IMR-90 (cell line): Measurements from ENCODE around the gene DUT. TPM values are rescaled to one million over a fixed set of nuclear protein-coding genes. Genes with fewer than 3 reads are reported as not detected.

Experiments used
- ATAC-seq: fragments of 200-7000 bp; cut with Tn5 transposase; 2 replicates; pipeline ENCODE4 v1.9.1; 2020; ENCODE audit warnings: low read depth, mild to moderate bottlenecking, moderate library complexity
- BruUV-seq: library from RNA; stranded (reverse); fragments of 400-500 nt; replicated peaks from 2 replicates; lab custom pipeline; 2021; lab: Mats Ljungman, UMichigan
- CTCF ChIA-PET: fragments of 300-600 bp; formaldehyde crosslinking; extraction: SDS; loops from one replicate; lab custom pipeline; 2021; ENCODE audit warnings: antibody characterized with exemption; lab: Yijun Ruan, JAX
- POLR2A ChIA-PET: fragments of 300-600 bp; sonication (Branson Sonifier 250); formaldehyde crosslinking; loops from one replicate; lab custom pipeline; 2022; ENCODE audit warnings: antibody characterized with exemption; ENCODE audit not compliant: unreplicated experiment; lab: Charles Lee
- DNase-seq: peaks from one replicate; pipeline ENCODE4 v3.0.0; 2013
- H2AFZ ChIP-seq: replicated peaks from 2 replicates; pipeline ENCODE3; 2013; ENCODE audit warnings: low read length, mild to moderate bottlenecking; ENCODE audit not compliant: poor library complexity
- H2AK5ac ChIP-seq: 2 replicates; pipeline ENCODE4 v1.6.1; 2013; ENCODE audit warnings: low read depth, low read length, inconsistent platforms
- H2AK9ac ChIP-seq: replicated peaks from 2 replicates; pipeline ENCODE3; 2013; ENCODE audit warnings: mild to moderate bottlenecking, low read depth, low read length, moderate library complexity; ENCODE audit not compliant: poor library complexity
- H2BK120ac ChIP-seq: 2 replicates; pipeline ENCODE4 v1.6.1; 2013; ENCODE audit warnings: low read depth, low read length, inconsistent platforms
- H2BK15ac ChIP-seq: 3 replicates; pipeline ENCODE4 v1.6.1; 2013; ENCODE audit warnings: low read depth, low read length, inconsistent platforms
- H2BK20ac ChIP-seq: 2 replicates; pipeline ENCODE4 v1.6.1; 2013; ENCODE audit warnings: low read depth, mild to moderate bottlenecking, inconsistent platforms, low read length, moderate library complexity
- H2BK5ac ChIP-seq: 2 replicates; pipeline ENCODE4 v1.6.1; 2013; ENCODE audit warnings: mild to moderate bottlenecking, low read depth, low read length, inconsistent platforms; ENCODE audit not compliant: poor library complexity, severe bottlenecking
- H3K14ac ChIP-seq: replicated peaks from 2 replicates; pipeline ENCODE4 v1.6.1; 2013; ENCODE audit warnings: low read depth, low read length, inconsistent platforms
- H3K18ac ChIP-seq: 2 replicates; pipeline ENCODE4 v1.6.1; 2013; ENCODE audit warnings: low read depth, low read length, control low read depth
- H3K23ac ChIP-seq: 2 replicates; pipeline ENCODE4 v1.6.1; 2013; ENCODE audit warnings: low read depth, low read length, inconsistent platforms
- H3K27ac ChIP-seq: 2 replicates; pipeline ENCODE4 v1.5.1; 2013; ENCODE audit warnings: mild to moderate bottlenecking, control low read depth, low read length; ENCODE audit not compliant: insufficient read depth
- H3K27me3 ChIP-seq: 2 replicates; pipeline ENCODE4 v1.6.1; 2013; ENCODE audit warnings: low read length; ENCODE audit not compliant: control insufficient read depth, insufficient read depth
- H3K36me3 ChIP-seq: 2 replicates; pipeline ENCODE4 v1.6.1; 2013; ENCODE audit warnings: low read length, mixed read lengths; ENCODE audit not compliant: control insufficient read depth, insufficient read depth
- H3K4ac ChIP-seq: 2 replicates; pipeline ENCODE4 v1.6.1; 2013; ENCODE audit warnings: low read depth, low read length, inconsistent platforms
- H3K4me1 ChIP-seq: 2 replicates; pipeline ENCODE4 v1.6.1; 2013; ENCODE audit warnings: low read length, mixed read lengths; ENCODE audit not compliant: control insufficient read depth, insufficient read depth
- H3K4me2 ChIP-seq: 2 replicates; pipeline ENCODE4 v1.6.1; 2013; ENCODE audit warnings: low read depth, mild to moderate bottlenecking, control low read depth, low read length, moderate library complexity
- H3K4me3 ChIP-seq: 2 replicates; pipeline ENCODE4 v1.5.1; 2013; ENCODE audit warnings: low read depth, mild to moderate bottlenecking, control low read depth, low read length, moderate library complexity; ENCODE audit not compliant: insufficient read depth
- H3K56ac ChIP-seq: 2 replicates; pipeline ENCODE4 v1.6.1; 2013; ENCODE audit warnings: low read length, inconsistent platforms; ENCODE audit not compliant: insufficient read depth; ENCODE audit errors: extremely low read depth
- H3K79me1 ChIP-seq, 2 experiments: 2 replicates each; pipeline ENCODE4 v1.6.1; 2013; ENCODE audit warnings: low read length in 2 of 2, inconsistent platforms in 1 of 2, low read depth in 1 of 2
- H3K9ac ChIP-seq: 2 replicates; pipeline ENCODE4 v1.6.1; 2013; ENCODE audit warnings: low read depth, low read length, control low read depth
- H3K9me1 ChIP-seq: 2 replicates; pipeline ENCODE4 v1.6.1; 2013; ENCODE audit warnings: low read length, inconsistent platforms; ENCODE audit not compliant: insufficient read depth
- H3K9me3 ChIP-seq: 2 replicates; pipeline ENCODE4 v1.6.1; 2013; ENCODE audit warnings: low read length; ENCODE audit not compliant: control insufficient read depth, insufficient read depth
- H4K20me1 ChIP-seq: 2 replicates; pipeline ENCODE4 v1.6.1; 2013; ENCODE audit warnings: low read length, inconsistent platforms; ENCODE audit not compliant: insufficient read depth
- H4K5ac ChIP-seq: 2 replicates; pipeline ENCODE4 v1.6.1; 2013; ENCODE audit warnings: mild to moderate bottlenecking, low read depth, low read length, control low read depth
- H4K8ac ChIP-seq, 2 experiments: 2 replicates each; pipeline ENCODE4 v1.6.1; 2013; ENCODE audit warnings: low read depth in 2 of 2, low read length in 2 of 2, control low read depth in 1 of 2, inconsistent platforms in 1 of 2
- H4K91ac ChIP-seq: 2 replicates; pipeline ENCODE4 v1.6.1; 2013; ENCODE audit warnings: low read depth, low read length, inconsistent platforms; ENCODE audit not compliant: insufficient read depth
- BHLHE40 ChIP-seq: fragments of 150-350 bp; IDR thresholded peaks from 2 replicates; pipeline ENCODE4 v1.6.1; 2016; ENCODE audit warnings: mild to moderate bottlenecking, low read depth, low read length
- CEBPB ChIP-seq: IDR thresholded peaks from 2 replicates; pipeline ENCODE4 v1.6.1; 2012; ENCODE audit warnings: low read depth, low read length, improper control_type of control experiment
- CHD1 ChIP-seq: IDR thresholded peaks from 2 replicates; pipeline ENCODE4 v1.6.1; 2012; ENCODE audit warnings: low read depth, low read length, improper control_type of control experiment
- ELK1 ChIP-seq: fragments of 150-350 bp; IDR thresholded peaks from 2 replicates; pipeline ENCODE4 v1.6.1; 2016; ENCODE audit warnings: low read depth, mild to moderate bottlenecking, low read length, moderate library complexity, borderline replicate concordance
- FOS ChIP-seq: fragments of 150-350 bp; IDR thresholded peaks from 2 replicates; pipeline ENCODE4 v1.6.1; 2016; ENCODE audit warnings: low read depth, low read length
- MAFK ChIP-seq: IDR thresholded peaks from 2 replicates; pipeline ENCODE4 v1.6.1; 2012; ENCODE audit warnings: low read depth, low read length, improper control_type of control experiment
- MAZ ChIP-seq: IDR thresholded peaks from 2 replicates; pipeline ENCODE4 v1.6.1; 2012; ENCODE audit warnings: low read depth, mild to moderate bottlenecking, low read length, improper control_type of control experiment, moderate library complexity, borderline replicate concordance
- MXI1 ChIP-seq: IDR thresholded peaks from 2 replicates; pipeline ENCODE4 v1.6.1; 2012; ENCODE audit warnings: low read depth, mild to moderate bottlenecking, low read length, moderate library complexity, borderline replicate concordance
- NFE2L2 ChIP-seq: fragments of 150-350 bp; IDR thresholded peaks from 2 replicates; pipeline ENCODE4 v1.6.1; 2016; ENCODE audit warnings: low read depth, mild to moderate bottlenecking, low read length
- POLR2A ChIP-seq: IDR thresholded peaks from 2 replicates; pipeline ENCODE4 v1.6.1; 2012; ENCODE audit warnings: mild to moderate bottlenecking, low read depth, low read length
- RAD21 ChIP-seq: IDR thresholded peaks from 2 replicates; pipeline ENCODE4 v1.6.1; 2012; ENCODE audit warnings: low read length, improper control_type of control experiment
- RCOR1 ChIP-seq: IDR thresholded peaks from 2 replicates; pipeline ENCODE4 v1.6.1; 2012; ENCODE audit warnings: mild to moderate bottlenecking, low read length, improper control_type of control experiment; ENCODE audit not compliant: insufficient replicate concordance
- RFX5 ChIP-seq: IDR thresholded peaks from 2 replicates; pipeline ENCODE4 v1.8.0; 2012; ENCODE audit warnings: low read depth, mild to moderate bottlenecking, low read length, moderate library complexity
- SMC3 ChIP-seq: fragments of 150-350 bp; IDR thresholded peaks from 2 replicates; pipeline ENCODE4 v1.6.1; 2016; ENCODE audit warnings: low read depth, mild to moderate bottlenecking, antibody characterized with exemption, low read length, moderate library complexity
- USF2 ChIP-seq: fragments of 150-350 bp; IDR thresholded peaks from 2 replicates; pipeline ENCODE4 v1.6.1; 2017; ENCODE audit warnings: mild to moderate bottlenecking, antibody characterized with exemption, low read length, low read depth
- WGBS, 2 experiments: methylation state at CpG; one replicate each; pipeline versions ENCODE4 v1.1.5 to v1.1.7; 2013; ENCODE audit warnings: missing lambda C conversion rate in 2 of 2; ENCODE audit not compliant: insufficient read length in 1 of 2; ENCODE audit errors: extremely low coverage in 2 of 2; 5-methylcytosine and 5-hydroxymethylcytosine counted together
- dilution Hi-C: fragments of 300-500 bp; cut with HindIII; formaldehyde crosslinking; loops from one replicate; pipeline ENCODE4 v1.14.3; 2018; ENCODE audit warnings: low sequenced_read_pairs; ENCODE audit not compliant: unreplicated experiment
- in situ Hi-C: fragments of 300-500 bp; cut with MboI; formaldehyde crosslinking; loops from 3 replicates; pipeline ENCODE4 v1.14.3; 2019; ENCODE audit warnings: low sequenced_read_pairs, inconsistent platforms, mixed read lengths
- intact Hi-C: fragments of 100-400 bp; cut with micrococcal nuclease; formaldehyde crosslinking; loops from 2 replicates; pipeline ENCODE4 v1.10.0; 2022
- polyA plus RNA-seq, 3 experiments: library from polyadenylated mRNA; depleted of rRNA; stranded (reverse); fragments of >200 nt; gene quantifications; 2 replicates each; pipeline ENCODE4 v1.2.3, GENCODE V29; 2012; ENCODE audit warnings: low replicate concordance in 1 of 3
- total RNA-seq: library from RNA; depleted of rRNA; stranded (reverse); fragments of >200 nt; gene quantifications from 2 replicates; pipeline ENCODE4 v1.2.3, GENCODE V29; 2012
- TF ChIP-seq, protein P1 (sequence below): conservative IDR thresholded peaks from 2 replicates; pipeline ENCODE4 v1.5.1; 2012; ENCODE audit warnings: mild to moderate bottlenecking, low read depth, low read length, improper control_type of control experiment

DUT gene
- total and polyA plus RNA-seq, 2 of the 4 experiments (the other 2 are of a cell fraction), result 18.8 to 36.4 TPM

DNA sequence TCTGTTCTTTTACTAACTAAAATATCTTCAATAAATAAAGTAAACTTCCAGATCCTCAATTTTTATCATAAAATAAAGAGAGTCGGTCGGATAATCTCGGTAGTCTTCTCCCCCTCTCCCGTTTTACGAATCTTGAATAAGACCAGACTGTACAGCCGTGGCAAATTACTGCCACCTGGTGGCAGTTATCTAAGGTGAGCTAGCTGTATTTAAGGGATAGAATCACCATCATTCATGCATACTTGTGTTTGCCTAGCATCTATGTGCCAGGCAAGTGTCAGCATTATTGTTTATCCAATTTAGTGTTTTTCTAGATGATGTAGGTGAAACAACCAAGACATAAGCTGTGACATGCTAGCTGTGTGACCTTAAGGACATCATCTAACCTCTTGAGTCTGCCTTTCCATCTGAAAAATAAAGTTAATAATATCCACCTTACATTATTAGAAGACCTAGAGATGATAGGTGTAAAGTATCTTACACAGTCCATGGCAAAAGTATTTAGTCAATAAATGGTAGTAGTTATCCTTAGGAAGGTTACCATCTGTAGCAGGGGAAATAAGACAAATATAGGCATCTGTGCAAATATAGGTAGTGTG is 21.3 kb downstream of the DUT start:
- Histone ChIP-seq H3K4me3 (no peak overlapping the region), H2AK5ac (no peak overlapping the region), H3K27ac (no peak overlapping the region), H3K14ac (no peak overlapping the region), H3K23ac (no peak overlapping the region), H3K9me1 (no peaks in the 10 kb centered on the region), H2AK9ac (no peak overlapping the region), H3K9ac (no peak overlapping the region), H3K27me3 (no peaks in the 10 kb centered on the region), H3K4ac (no peak overlapping the region), H2BK20ac (no peak overlapping the region), H3K36me3 (no peaks in the 10 kb centered on the region), H3K9me3 (no peaks in the 10 kb centered on the region), H3K4me1 (peaks cover 6% of the 10 kb centered on the region), H4K8ac (no peak overlapping the region), H3K18ac (no peak overlapping the region), H3K4me2 (no peak overlapping the region), H2BK15ac (no peak overlapping the region), H3K79me1 (no peaks in the 10 kb centered on the region), H4K5ac (no peak overlapping the region), H2AFZ (no peak overlapping the region), H4K20me1 (no peaks in the 10 kb centered on the region), H2BK120ac (no peak overlapping the region), H4K91ac (no peak overlapping the region), H2BK5ac (no peak overlapping the region), H3K56ac (no peak overlapping the region)
- ChIA-PET CTCF (interaction anchor here (0.7 to 1.7 kb wide), 9 partner anchors 11 to 327 kb away, joined by 3 to 13 read pairs (median 3); no protein-coding TSS in a partner anchor), POLR2A (no interaction called here)
- dilution Hi-C loops (no loop called here), in situ Hi-C loops (loop anchor here (25.0 kb wide), 1 partner anchor 610 kb away; the partner anchor contains the start of gene SHC4), intact Hi-C loops (loop anchor here (10.0 kb wide), 1 partner anchor 152 kb away; no protein-coding TSS in a partner anchor)
- no CpG with 5 or more reads among the region's 6 CpGs for WGBS, 2 experiments
- no peak for TF ChIP-seq CEBPB
- peak; percentile 59 for TF ChIP-seq RAD21
- TF ChIP-seq BHLHE40, result no peak
- no peak for TF ChIP-seq MAZ
- TF ChIP-seq CHD1, result no peak
- no peak for TF ChIP-seq NFE2L2
- no peak for TF ChIP-seq MXI1
- TF ChIP-seq SMC3, result peak; percentile 36
- TF ChIP-seq ELK1, result no peak
- no peak for TF ChIP-seq FOS
- no peak for TF ChIP-seq MAFK
- TF ChIP-seq, protein P1, sequence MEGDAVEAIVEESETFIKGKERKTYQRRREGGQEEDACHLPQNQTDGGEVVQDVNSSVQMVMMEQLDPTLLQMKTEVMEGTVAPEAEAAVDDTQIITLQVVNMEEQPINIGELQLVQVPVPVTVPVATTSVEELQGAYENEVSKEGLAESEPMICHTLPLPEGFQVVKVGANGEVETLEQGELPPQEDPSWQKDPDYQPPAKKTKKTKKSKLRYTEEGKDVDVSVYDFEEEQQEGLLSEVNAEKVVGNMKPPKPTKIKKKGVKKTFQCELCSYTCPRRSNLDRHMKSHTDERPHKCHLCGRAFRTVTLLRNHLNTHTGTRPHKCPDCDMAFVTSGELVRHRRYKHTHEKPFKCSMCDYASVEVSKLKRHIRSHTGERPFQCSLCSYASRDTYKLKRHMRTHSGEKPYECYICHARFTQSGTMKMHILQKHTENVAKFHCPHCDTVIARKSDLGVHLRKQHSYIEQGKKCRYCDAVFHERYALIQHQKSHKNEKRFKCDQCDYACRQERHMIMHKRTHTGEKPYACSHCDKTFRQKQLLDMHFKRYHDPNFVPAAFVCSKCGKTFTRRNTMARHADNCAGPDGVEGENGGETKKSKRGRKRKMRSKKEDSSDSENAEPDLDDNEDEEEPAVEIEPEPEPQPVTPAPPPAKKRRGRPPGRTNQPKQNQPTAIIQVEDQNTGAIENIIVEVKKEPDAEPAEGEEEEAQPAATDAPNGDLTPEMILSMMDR, result peak; percentile 70
- no peak for TF ChIP-seq USF2
- TF ChIP-seq POLR2A, result no peak
- TF ChIP-seq RFX5, result no peak
- TF ChIP-seq RCOR1, result no peak
- ATAC-seq, result peak; percentile 87
- DNase-seq, result peak; percentile 69
- BruUV-seq, result no TSS peak
